HCT116 (cell line): ENCODE data around the gene LRBA. TPM values are rescaled to one million over a fixed set of nuclear protein-coding genes. Genes with fewer than 3 reads are reported as not detected.

Experiments
- ATAC-seq: fragments of 200-7000 bp; cut with Tn5 transposase; 2 replicates; pipeline ENCODE4 v1.9.1; 2020; ENCODE audit warnings: mild to moderate bottlenecking, moderate library complexity
- BruUV-seq: library from RNA; stranded (reverse); fragments of 400-500 nt; replicated peaks from 2 replicates; lab custom pipeline; 2021; lab: Mats Ljungman, UMichigan
- CTCF ChIA-PET: fragments of 300-600 bp; sonication (Branson Sonifier 250); formaldehyde crosslinking; loops from one replicate; lab custom pipeline; 2021; ENCODE audit warnings: antibody characterized with exemption; lab: Charles Lee
- POLR2A ChIA-PET: fragments of 300-600, 350-600 bp; sonication (Branson Sonifier 250); formaldehyde crosslinking; loops from one replicate; lab custom pipeline; 2021; ENCODE audit warnings: antibody characterized with exemption; lab: Charles Lee
- RAD21 ChIA-PET, 2 experiments: fragments of 300-600 bp; sonication (Branson Sonifier 250); formaldehyde crosslinking; loops; one replicate each; lab custom pipeline; 2023; ENCODE audit warnings: low total read pairs in 2 of 2; ENCODE audit not compliant: uncharacterized antibody in 2 of 2, unreplicated experiment in 2 of 2, low non-redundant PET in 1 of 2; lab: Charles Lee
- DNase-seq: peaks from one replicate; pipeline ENCODE4 v3.0.0-alpha.2; 2010; ENCODE audit warnings: low read depth, low spot score
- H2AFZ ChIP-seq: fragments of 200-600 bp; shearing (Covaris generic), sonication (generic); 2 replicates; pipeline ENCODE4 v1.6.1; 2017; ENCODE audit warnings: low read depth, mixed run types, mixed read lengths, antibody characterized with exemption, low read length; ENCODE audit not compliant: poor library complexity, severe bottlenecking
- H3K27ac ChIP-seq: 2 replicates; pipeline ENCODE4 v1.5.1; 2012; ENCODE audit warnings: low read depth, low read length
- H3K27me3 ChIP-seq: fragments of 200-600 bp; sonication (generic); 2 replicates; pipeline ENCODE4 v1.6.1; 2016; ENCODE audit warnings: mixed run types, low read length, mixed read lengths; ENCODE audit not compliant: insufficient read depth
- H3K36me3 ChIP-seq, 2 experiments: fragments of 200-500 bp in 1 of 2; fragments of 200-600 bp in 1 of 2; sonication (Bioruptor generic) in 1 of 2; sonication (generic) in 1 of 2; 2 replicates each; pipeline versions ENCODE4 v1.5.1 to v1.6.1; 2014 to 2016; ENCODE audit warnings: low read length in 2 of 2, inconsistent platforms in 1 of 2, mixed read lengths in 1 of 2, mixed run types in 1 of 2; ENCODE audit not compliant: insufficient read depth in 2 of 2, control insufficient read depth in 1 of 2
- H3K4me1 ChIP-seq, 2 experiments: fragments of 200-600 bp in 1 of 2; sonication (generic) in 1 of 2; 2 replicates each; pipeline versions ENCODE4 v1.5.1 to v1.6.1; 2012 to 2017; ENCODE audit warnings: low read length in 2 of 2, inconsistent platforms in 1 of 2, mild to moderate bottlenecking in 1 of 2, mixed read lengths in 1 of 2, mixed run types in 1 of 2, moderate library complexity in 1 of 2; ENCODE audit not compliant: insufficient read depth in 2 of 2, control insufficient read depth in 1 of 2
- H3K4me2 ChIP-seq: fragments of 200-600 bp; sonication (generic); 2 replicates; pipeline ENCODE4 v1.6.1; 2017; ENCODE audit warnings: mixed run types, low read length, mixed read lengths
- H3K4me3 ChIP-seq, 2 experiments: fragments of 200-600 bp in 1 of 2; sonication (generic) in 1 of 2; replicated peaks in 1 of 2; 2 replicates each; pipeline ENCODE4 v1.5.1; 2011 to 2016; ENCODE audit warnings: low read length in 2 of 2, control low read depth in 1 of 2, low read depth in 1 of 2, mild to moderate bottlenecking in 1 of 2, mixed read lengths in 1 of 2, mixed run types in 1 of 2
- H3K79me2 ChIP-seq: fragments of 200-600 bp; sonication (generic); 2 replicates; pipeline ENCODE4 v1.6.1; 2017; ENCODE audit warnings: mild to moderate bottlenecking, mixed run types, low read length, moderate library complexity, mixed read lengths; ENCODE audit not compliant: insufficient read depth
- H3K9ac ChIP-seq: fragments of 200-600 bp; sonication (generic); 2 replicates; pipeline ENCODE4 v1.6.1; 2016; ENCODE audit warnings: low read length, mixed read lengths
- H3K9me2 ChIP-seq: fragments of 200-600 bp; sonication (generic), shearing (Covaris generic); 2 replicates; pipeline ENCODE4 v1.6.1; 2017; ENCODE audit warnings: mixed run types, mild to moderate bottlenecking, moderate library complexity; ENCODE audit not compliant: insufficient read depth
- H3K9me3 ChIP-seq, 2 experiments: fragments of 200-500 bp in 1 of 2; fragments of 200-600 bp in 1 of 2; sonication (Bioruptor generic) in 1 of 2; sonication (generic) in 1 of 2; 2 replicates each; pipeline ENCODE4 v1.6.1; 2014 to 2017; ENCODE audit warnings: low read length in 2 of 2, mixed read lengths in 2 of 2, inconsistent platforms in 1 of 2, low read depth in 1 of 2, mild to moderate bottlenecking in 1 of 2, mixed run types in 1 of 2, moderate library complexity in 1 of 2; ENCODE audit not compliant: control insufficient read depth in 1 of 2, insufficient read depth in 1 of 2
- H4K20me1 ChIP-seq: fragments of 200-600 bp; sonication (generic), shearing (Covaris generic); 2 replicates; pipeline ENCODE4 v1.6.1; 2017; ENCODE audit warnings: mixed run types, mild to moderate bottlenecking, moderate library complexity; ENCODE audit not compliant: insufficient read depth
- CBX3 ChIP-seq: IDR thresholded peaks from 2 replicates; pipeline ENCODE4 v1.6.1; 2012; ENCODE audit warnings: low read depth
- CEBPB ChIP-seq: IDR thresholded peaks from 2 replicates; pipeline ENCODE4 v1.6.1; 2012; ENCODE audit warnings: low read depth
- EGR1 ChIP-seq: IDR thresholded peaks from 2 replicates; pipeline ENCODE4 v1.6.1; 2012; ENCODE audit warnings: low read depth
- ELF1 ChIP-seq: IDR thresholded peaks from 2 replicates; pipeline ENCODE4 v1.6.1; 2012; ENCODE audit warnings: low read depth, borderline replicate concordance
- EZH2 ChIP-seq: fragments of 200-600 bp; sonication (generic); IDR thresholded peaks from 2 replicates; pipeline ENCODE4 v1.6.1; 2017; ENCODE audit warnings: antibody characterized with exemption, mixed run types
- EZH2phosphoT487 ChIP-seq: fragments of 200-600 bp; IDR thresholded peaks from 2 replicates; pipeline ENCODE4 v1.6.1; 2018; ENCODE audit warnings: antibody characterized with exemption, borderline replicate concordance
- FOSL1 ChIP-seq: IDR thresholded peaks from 2 replicates; pipeline ENCODE4 v1.6.1; 2012; ENCODE audit warnings: low read depth
- JUND ChIP-seq: IDR thresholded peaks from 2 replicates; pipeline ENCODE4 v1.6.1; 2012
- POLR2A ChIP-seq: IDR thresholded peaks from 2 replicates; pipeline ENCODE4 v1.7.0; 2011; ENCODE audit warnings: borderline replicate concordance; ENCODE audit not compliant: insufficient read depth, insufficient read length; ENCODE audit errors: extremely low read depth
- RAD21 ChIP-seq: IDR thresholded peaks from 2 replicates; pipeline ENCODE4 v1.6.1; 2012; ENCODE audit warnings: low read depth, mild to moderate bottlenecking
- SP1 ChIP-seq: IDR thresholded peaks from 2 replicates; pipeline ENCODE4 v1.6.1; 2012; ENCODE audit warnings: low read depth
- SRF ChIP-seq: IDR thresholded peaks from 2 replicates; pipeline ENCODE4 v1.6.1; 2012; ENCODE audit warnings: low read depth
- YY1 ChIP-seq: IDR thresholded peaks from 2 replicates; pipeline ENCODE4 v1.6.1; 2011; ENCODE audit warnings: low read length, low read depth, moderate library complexity, mild to moderate bottlenecking; ENCODE audit not compliant: insufficient replicate concordance; ENCODE audit errors: extremely low read depth
- ZFX ChIP-seq: fragments of 450-650 bp; IDR thresholded peaks from 2 replicates; pipeline ENCODE4 v1.6.1; 2017
- ZNF274 ChIP-seq: fragments of 200-500 bp; sonication (Bioruptor generic); IDR thresholded peaks from 2 replicates; pipeline ENCODE4 v1.6.1; 2014; ENCODE audit warnings: mild to moderate bottlenecking, low read depth, low read length, inconsistent platforms
- intact Hi-C: fragments of 100-400 bp; cut with micrococcal nuclease; formaldehyde crosslinking; loops from 2 replicates; pipeline ENCODE4 v1.10.0; 2022
- total RNA-seq: library from RNA; stranded (reverse); gene quantifications from one replicate; pipeline ENCODE4 v1.2.1, GENCODE V29; 2021; ENCODE audit not compliant: unreplicated experiment
- TF ChIP-seq, protein P1 (sequence below): IDR thresholded peaks from 2 replicates; pipeline ENCODE4 v1.6.1; 2011; ENCODE audit warnings: mild to moderate bottlenecking, low read length, moderate library complexity; ENCODE audit not compliant: insufficient replicate concordance; ENCODE audit errors: extremely low read depth
- TF ChIP-seq, protein P2 (sequence below): IDR thresholded peaks from 2 replicates; pipeline ENCODE4 v1.6.1; 2012; ENCODE audit warnings: low read depth
- TF ChIP-seq, protein P3 (sequence below): IDR thresholded peaks from 2 replicates; pipeline ENCODE4 v1.6.1; 2012
- TF ChIP-seq, protein P4 (sequence below): IDR thresholded peaks from 2 replicates; pipeline ENCODE4 v1.6.1; 2012
- TF ChIP-seq, protein P5 (sequence below), 3 experiments: fragments of 200-600 bp in 1 of 3; sonication (generic) in 1 of 3; IDR thresholded peaks in 2 of 3; conservative IDR thresholded peaks in 1 of 3; 2 replicates each; pipeline ENCODE4 v1.5.1; 2012 to 2017; ENCODE audit warnings: low read depth in 2 of 3, low read length in 2 of 3, antibody characterized with exemption in 1 of 3, borderline replicate concordance in 1 of 3, control low read depth in 1 of 3, mild to moderate bottlenecking in 1 of 3, mixed read lengths in 1 of 3, mixed run types in 1 of 3, moderate library complexity in 1 of 3; ENCODE audit not compliant: insufficient read depth in 1 of 3

LRBA gene
- total RNA-seq, 1 experiment from 2014 or later: 79.8 TPM

DNA sequence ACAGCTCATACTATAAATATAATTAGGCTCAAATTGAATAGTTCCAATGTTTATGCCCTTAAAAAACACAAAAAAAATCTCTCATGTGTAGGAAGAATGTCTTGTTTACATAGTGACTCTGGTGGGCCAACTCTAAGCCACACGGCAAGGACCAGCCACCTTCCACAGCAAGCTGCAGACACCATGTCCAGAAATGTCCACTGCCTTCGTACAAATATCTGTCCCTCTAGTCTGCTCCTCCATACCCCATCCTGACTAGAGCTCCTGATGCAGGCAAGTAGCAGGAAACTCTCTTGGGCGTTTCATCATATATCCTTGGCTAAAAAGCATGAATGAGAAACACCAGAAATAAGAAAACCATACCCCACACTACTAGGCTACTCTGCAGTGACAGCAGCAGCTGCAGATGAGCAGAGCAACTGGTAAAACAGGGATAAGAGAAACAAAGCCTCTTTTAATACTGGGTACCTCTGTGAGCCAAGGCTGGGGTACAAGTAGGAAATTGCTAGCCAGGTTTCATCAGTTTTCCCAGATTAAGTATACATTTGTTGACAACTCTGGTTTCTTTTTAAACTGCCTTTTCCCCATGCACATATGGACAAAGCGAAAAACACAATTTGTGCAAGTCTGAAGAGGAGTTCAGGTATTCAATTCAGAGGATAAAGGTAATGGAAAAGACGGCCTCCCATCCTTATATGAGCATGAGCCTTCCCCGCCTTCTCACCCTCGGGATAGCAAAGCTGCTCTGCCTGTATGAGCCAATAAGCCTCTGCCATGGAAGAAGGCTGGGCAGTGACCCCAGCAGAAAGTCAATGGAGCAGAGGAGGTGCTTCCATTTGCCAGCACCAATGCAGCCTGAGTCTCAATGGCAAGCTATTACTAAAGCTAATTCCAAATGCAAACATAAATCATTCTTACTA, 691.4 kb downstream of the LRBA start:
- H3K36me3 ChIP-seq: no peaks in the 10 kb centered on the region
- no peak overlapping the region for H3K4me3 ChIP-seq
- H3K9me2 ChIP-seq: no peaks in the 10 kb centered on the region
- no TSS peak for BruUV-seq
- ChIA-PET CTCF (no interaction called here), RAD21 (no interaction called here), POLR2A (interaction anchor here (0.6 to 0.7 kb wide), 2 partner anchors 12 to 159 kb away, joined by 3 read pairs; no protein-coding TSS in a partner anchor)
- no peak overlapping the region for H3K4me2 ChIP-seq
- no peak for DNase-seq
- ATAC-seq: no peak
- no peaks in the 10 kb centered on the region for H3K79me2 ChIP-seq
- H3K4me1 ChIP-seq: no peaks in the 10 kb centered on the region
- no peaks in the 10 kb centered on the region for H3K9me3 ChIP-seq
- H3K27ac ChIP-seq: no peak overlapping the region
- H4K20me1 ChIP-seq: no peaks in the 10 kb centered on the region
- no peak overlapping the region for H2AFZ ChIP-seq
- TF ChIP-seq CBX3: no peak
- TF ChIP-seq, protein P1, sequence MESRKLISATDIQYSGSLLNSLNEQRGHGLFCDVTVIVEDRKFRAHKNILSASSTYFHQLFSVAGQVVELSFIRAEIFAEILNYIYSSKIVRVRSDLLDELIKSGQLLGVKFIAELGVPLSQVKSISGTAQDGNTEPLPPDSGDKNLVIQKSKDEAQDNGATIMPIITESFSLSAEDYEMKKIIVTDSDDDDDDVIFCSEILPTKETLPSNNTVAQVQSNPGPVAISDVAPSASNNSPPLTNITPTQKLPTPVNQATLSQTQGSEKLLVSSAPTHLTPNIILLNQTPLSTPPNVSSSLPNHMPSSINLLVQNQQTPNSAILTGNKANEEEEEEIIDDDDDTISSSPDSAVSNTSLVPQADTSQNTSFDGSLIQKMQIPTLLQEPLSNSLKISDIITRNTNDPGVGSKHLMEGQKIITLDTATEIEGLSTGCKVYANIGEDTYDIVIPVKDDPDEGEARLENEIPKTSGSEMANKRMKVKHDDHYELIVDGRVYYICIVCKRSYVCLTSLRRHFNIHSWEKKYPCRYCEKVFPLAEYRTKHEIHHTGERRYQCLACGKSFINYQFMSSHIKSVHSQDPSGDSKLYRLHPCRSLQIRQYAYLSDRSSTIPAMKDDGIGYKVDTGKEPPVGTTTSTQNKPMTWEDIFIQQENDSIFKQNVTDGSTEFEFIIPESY: no peak
- no peak for TF ChIP-seq FOSL1
- TF ChIP-seq EGR1: no peak
- no peak for TF ChIP-seq EZH2phosphoT487
- TF ChIP-seq ZFX: no peak
- no peak for TF ChIP-seq EZH2
- TF ChIP-seq YY1: no peak
- TF ChIP-seq, protein P2, sequence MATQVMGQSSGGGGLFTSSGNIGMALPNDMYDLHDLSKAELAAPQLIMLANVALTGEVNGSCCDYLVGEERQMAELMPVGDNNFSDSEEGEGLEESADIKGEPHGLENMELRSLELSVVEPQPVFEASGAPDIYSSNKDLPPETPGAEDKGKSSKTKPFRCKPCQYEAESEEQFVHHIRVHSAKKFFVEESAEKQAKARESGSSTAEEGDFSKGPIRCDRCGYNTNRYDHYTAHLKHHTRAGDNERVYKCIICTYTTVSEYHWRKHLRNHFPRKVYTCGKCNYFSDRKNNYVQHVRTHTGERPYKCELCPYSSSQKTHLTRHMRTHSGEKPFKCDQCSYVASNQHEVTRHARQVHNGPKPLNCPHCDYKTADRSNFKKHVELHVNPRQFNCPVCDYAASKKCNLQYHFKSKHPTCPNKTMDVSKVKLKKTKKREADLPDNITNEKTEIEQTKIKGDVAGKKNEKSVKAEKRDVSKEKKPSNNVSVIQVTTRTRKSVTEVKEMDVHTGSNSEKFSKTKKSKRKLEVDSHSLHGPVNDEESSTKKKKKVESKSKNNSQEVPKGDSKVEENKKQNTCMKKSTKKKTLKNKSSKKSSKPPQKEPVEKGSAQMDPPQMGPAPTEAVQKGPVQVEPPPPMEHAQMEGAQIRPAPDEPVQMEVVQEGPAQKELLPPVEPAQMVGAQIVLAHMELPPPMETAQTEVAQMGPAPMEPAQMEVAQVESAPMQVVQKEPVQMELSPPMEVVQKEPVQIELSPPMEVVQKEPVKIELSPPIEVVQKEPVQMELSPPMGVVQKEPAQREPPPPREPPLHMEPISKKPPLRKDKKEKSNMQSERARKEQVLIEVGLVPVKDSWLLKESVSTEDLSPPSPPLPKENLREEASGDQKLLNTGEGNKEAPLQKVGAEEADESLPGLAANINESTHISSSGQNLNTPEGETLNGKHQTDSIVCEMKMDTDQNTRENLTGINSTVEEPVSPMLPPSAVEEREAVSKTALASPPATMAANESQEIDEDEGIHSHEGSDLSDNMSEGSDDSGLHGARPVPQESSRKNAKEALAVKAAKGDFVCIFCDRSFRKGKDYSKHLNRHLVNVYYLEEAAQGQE: no peak
- TF ChIP-seq, protein P3, sequence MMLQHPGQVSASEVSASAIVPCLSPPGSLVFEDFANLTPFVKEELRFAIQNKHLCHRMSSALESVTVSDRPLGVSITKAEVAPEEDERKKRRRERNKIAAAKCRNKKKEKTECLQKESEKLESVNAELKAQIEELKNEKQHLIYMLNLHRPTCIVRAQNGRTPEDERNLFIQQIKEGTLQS: no peak
- TF ChIP-seq SP1: no peak
- TF ChIP-seq, protein P4, sequence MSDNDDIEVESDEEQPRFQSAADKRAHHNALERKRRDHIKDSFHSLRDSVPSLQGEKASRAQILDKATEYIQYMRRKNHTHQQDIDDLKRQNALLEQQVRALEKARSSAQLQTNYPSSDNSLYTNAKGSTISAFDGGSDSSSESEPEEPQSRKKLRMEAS: no peak
- no peak for TF ChIP-seq RAD21
- TF ChIP-seq, protein P5, sequence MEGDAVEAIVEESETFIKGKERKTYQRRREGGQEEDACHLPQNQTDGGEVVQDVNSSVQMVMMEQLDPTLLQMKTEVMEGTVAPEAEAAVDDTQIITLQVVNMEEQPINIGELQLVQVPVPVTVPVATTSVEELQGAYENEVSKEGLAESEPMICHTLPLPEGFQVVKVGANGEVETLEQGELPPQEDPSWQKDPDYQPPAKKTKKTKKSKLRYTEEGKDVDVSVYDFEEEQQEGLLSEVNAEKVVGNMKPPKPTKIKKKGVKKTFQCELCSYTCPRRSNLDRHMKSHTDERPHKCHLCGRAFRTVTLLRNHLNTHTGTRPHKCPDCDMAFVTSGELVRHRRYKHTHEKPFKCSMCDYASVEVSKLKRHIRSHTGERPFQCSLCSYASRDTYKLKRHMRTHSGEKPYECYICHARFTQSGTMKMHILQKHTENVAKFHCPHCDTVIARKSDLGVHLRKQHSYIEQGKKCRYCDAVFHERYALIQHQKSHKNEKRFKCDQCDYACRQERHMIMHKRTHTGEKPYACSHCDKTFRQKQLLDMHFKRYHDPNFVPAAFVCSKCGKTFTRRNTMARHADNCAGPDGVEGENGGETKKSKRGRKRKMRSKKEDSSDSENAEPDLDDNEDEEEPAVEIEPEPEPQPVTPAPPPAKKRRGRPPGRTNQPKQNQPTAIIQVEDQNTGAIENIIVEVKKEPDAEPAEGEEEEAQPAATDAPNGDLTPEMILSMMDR (IDR thresholded peaks at IDR 0.05 in 2 of 3, conservative IDR thresholded peaks at IDR 0.05 in 1 of 3; ENCODE audit: borderline replicate concordance in 1 of 3, insufficient read depth in 1 of 3, low read depth in 2 of 3, low read length in 2 of 3): no peak
- TF ChIP-seq ELF1: no peak
- no peak for TF ChIP-seq ZNF274
- TF ChIP-seq SRF: no peak
- no peak for TF ChIP-seq JUND
- no peak for TF ChIP-seq CEBPB
- no peak for TF ChIP-seq POLR2A
- H3K27me3 ChIP-seq: no peaks in the 10 kb centered on the region
- intact Hi-C loops: no loop called here
- H3K9ac ChIP-seq: no peak overlapping the region
